ENCODE measurements around the gene KLK5.

Gene KLK5

DNA sequence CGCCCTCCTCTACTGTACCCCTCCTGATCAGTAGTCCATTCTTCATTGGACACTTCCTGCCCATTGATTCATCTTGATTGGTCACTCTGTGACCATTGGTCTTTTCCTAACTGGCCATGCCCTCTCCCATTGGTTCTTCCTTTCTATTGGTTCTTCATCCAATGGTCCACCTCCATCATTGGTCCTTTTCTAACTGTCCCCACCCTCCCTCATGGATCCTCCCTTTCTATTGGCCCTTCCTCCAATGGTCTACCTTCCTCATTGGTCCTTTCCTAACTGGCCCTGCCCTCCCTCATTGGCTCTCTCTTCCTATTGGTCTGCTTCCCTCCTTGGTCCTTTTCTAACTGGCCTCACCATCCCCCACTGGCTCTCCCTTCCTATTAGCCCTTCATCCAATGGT, 9.4 kb upstream of the KLK5 start:
- DNase-seq (ENCODE audit: low read depth), result no peak
- no peak overlapping the region for H3K4me3 ChIP-seq (ENCODE audit: control insufficient read depth, low read depth, low read length)
- TF ChIP-seq, protein P1, sequence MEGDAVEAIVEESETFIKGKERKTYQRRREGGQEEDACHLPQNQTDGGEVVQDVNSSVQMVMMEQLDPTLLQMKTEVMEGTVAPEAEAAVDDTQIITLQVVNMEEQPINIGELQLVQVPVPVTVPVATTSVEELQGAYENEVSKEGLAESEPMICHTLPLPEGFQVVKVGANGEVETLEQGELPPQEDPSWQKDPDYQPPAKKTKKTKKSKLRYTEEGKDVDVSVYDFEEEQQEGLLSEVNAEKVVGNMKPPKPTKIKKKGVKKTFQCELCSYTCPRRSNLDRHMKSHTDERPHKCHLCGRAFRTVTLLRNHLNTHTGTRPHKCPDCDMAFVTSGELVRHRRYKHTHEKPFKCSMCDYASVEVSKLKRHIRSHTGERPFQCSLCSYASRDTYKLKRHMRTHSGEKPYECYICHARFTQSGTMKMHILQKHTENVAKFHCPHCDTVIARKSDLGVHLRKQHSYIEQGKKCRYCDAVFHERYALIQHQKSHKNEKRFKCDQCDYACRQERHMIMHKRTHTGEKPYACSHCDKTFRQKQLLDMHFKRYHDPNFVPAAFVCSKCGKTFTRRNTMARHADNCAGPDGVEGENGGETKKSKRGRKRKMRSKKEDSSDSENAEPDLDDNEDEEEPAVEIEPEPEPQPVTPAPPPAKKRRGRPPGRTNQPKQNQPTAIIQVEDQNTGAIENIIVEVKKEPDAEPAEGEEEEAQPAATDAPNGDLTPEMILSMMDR (IDR thresholded peaks at IDR 0.05; ENCODE audit: control insufficient read depth, insufficient read depth, low read depth, low read length, missing control alignments), result no peak

DNA sequence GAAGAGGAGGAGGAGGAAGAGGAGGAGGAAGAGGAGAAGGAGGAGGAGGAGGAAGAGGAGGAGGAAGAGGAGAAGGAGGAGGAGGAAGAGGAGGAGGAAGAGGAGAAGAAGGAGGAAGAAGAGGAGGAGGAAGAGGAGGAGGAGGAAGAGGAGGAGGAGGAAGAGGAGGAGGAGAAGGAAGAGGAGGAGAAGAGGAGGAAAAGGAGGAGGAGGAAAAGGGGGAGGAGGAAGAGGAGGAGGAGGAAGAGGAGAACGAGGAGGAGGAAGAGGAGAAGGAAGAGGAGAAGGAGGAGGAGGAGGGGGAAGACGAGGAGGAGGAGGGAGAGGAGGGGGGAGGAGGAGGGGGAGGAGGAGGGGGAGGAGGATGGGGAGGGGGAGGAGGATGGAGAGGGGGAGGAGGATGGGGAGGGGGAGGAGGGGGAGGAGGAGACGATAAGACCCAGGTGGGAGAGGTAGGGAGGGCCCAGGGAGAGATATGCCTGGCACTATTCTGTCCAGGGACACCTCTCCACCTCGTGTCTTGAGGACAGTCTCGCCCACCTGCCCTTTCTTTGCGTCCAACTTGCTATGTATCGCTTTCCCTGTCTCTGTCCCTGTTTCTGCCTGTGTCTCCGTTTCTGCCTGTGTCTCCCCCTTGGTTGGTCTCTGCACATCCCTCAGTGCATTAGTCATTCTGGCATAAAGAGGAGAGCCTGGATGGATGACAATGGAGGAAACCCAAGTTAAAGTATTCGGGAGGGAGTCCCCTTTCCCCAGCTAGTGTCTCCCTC, 7.1 kb upstream of the KLK5 start:
- DNase-seq (ENCODE audit: low read depth), result no peak
- H3K4me3 ChIP-seq (ENCODE audit: control insufficient read depth, low read depth, low read length), result no peak overlapping the region
- TF ChIP-seq, protein P1 (IDR thresholded peaks at IDR 0.05; ENCODE audit: control insufficient read depth, insufficient read depth, low read depth, low read length, missing control alignments), result no peak

GRCh38 chr19:50957587-50957986, 4.7 kb upstream of the KLK5 start:
- TF ChIP-seq, protein P1 (IDR thresholded peaks at IDR 0.05; ENCODE audit: control insufficient read depth, insufficient read depth, low read depth, low read length, missing control alignments), result no peak
- H3K4me3 ChIP-seq (ENCODE audit: control insufficient read depth, low read depth, low read length), result no peak overlapping the region
- DNase-seq (ENCODE audit: low read depth), result no peak

- TF ChIP-seq, protein P1 (IDR thresholded peaks at IDR 0.05; ENCODE audit: control insufficient read depth, insufficient read depth, low read depth, low read length, missing control alignments), result no peak
- H3K4me3 ChIP-seq (ENCODE audit: control insufficient read depth, low read depth, low read length), result no peak overlapping the region
- no peak for DNase-seq (ENCODE audit: low read depth)
Observed at GRCh38 chr19:50949861-50950260, 3.0 kb downstream of the KLK5 start.

DNA sequence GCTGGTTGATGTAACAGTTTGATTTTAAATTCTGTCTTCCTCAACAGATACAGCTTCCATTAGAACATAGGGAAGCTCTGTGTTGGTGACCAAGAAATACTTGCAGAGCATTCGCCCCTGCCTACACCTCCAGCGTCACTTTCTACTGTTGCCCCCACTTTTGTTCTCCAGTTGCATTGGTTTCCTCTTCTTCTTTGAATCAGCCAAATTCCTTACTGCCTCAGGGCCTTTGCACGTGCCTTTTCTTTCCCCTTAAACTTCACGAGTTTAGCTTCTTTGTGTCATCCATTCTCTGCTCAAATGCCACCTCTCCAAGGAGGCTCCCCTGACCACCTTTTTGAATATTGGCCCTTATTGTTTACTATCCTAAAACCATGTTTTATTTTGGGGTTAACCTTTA, 5.7 kb downstream of the KLK5 start:
- DNase-seq (ENCODE audit: low read depth), result no peak
- H3K4me3 ChIP-seq (ENCODE audit: control insufficient read depth, low read depth, low read length), result no peak overlapping the region
- TF ChIP-seq, protein P1 (IDR thresholded peaks at IDR 0.05; ENCODE audit: control insufficient read depth, insufficient read depth, low read depth, low read length, missing control alignments), result no peak

DNA sequence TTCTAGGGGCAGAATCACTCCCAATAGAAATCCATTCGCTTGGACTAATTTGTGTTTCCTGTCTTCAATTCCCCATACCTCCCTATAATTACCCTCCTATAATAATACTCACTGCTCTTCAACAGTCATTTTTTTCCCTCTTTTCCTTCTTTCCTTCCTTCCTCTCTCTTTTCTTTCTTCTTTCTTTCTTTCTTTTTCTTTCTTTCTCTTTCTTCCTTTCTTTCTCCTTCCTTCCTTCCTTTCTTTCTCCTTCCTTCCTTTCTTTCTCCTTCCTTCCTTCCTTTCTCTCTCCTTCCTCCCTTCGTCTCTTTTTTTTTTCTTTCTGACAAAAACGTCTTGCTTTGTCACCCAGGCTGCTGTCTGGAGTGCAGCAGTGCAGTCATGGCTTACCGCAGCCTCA, 8.0 kb downstream of the KLK5 start:
- H3K4me3 ChIP-seq (ENCODE audit: control insufficient read depth, low read depth, low read length), result no peak overlapping the region
- no peak for DNase-seq (ENCODE audit: low read depth)
- TF ChIP-seq, protein P1 (IDR thresholded peaks at IDR 0.05; ENCODE audit: control insufficient read depth, insufficient read depth, low read depth, low read length, missing control alignments), result no peak
